Panc1 (cell line): ENCODE data around the gene FSTL1. TPM values are rescaled to one million over a fixed set of nuclear protein-coding genes. Genes with fewer than 3 reads are reported as not detected.

Experiments used
- ATAC-seq: fragments of 200-7000 bp; cut with Tn5 transposase; 2 replicates; pipeline ENCODE4 v1.9.1; 2020; ENCODE audit warnings: mild to moderate bottlenecking, moderate library complexity
- BruUV-seq: library from RNA; stranded (reverse); fragments of 400-500 nt; replicated peaks from 2 replicates; lab custom pipeline; 2021; lab: Mats Ljungman, UMichigan
- CTCF ChIA-PET: fragments of 300-600 bp; sonication (Branson Sonifier 250); formaldehyde crosslinking; loops from one replicate; lab custom pipeline; 2022; ENCODE audit warnings: antibody characterized with exemption; lab: Charles Lee
- POLR2A ChIA-PET: fragments of 300-600 bp; sonication (Branson Sonifier 250); formaldehyde crosslinking; loops from one replicate; lab custom pipeline; 2022; ENCODE audit warnings: antibody characterized with exemption; lab: Charles Lee
- DNase-seq: peaks from one replicate; pipeline ENCODE4 v3.0.0-alpha.2; 2010; ENCODE audit warnings: low read depth, low spot score
- H3K27ac ChIP-seq: 2 replicates; pipeline ENCODE4 v1.5.1; 2011; ENCODE audit warnings: mild to moderate bottlenecking, low read length, inconsistent platforms
- H3K27me3 ChIP-seq: fragments of 200-500 bp; sonication (Bioruptor generic); 2 replicates; pipeline ENCODE4 v1.6.0; 2014; ENCODE audit warnings: low read length, inconsistent platforms; ENCODE audit not compliant: control insufficient read depth, insufficient read depth
- H3K36me3 ChIP-seq: fragments of 200-500 bp; sonication (Bioruptor generic); 2 replicates; pipeline ENCODE4 v1.5.1; 2014; ENCODE audit warnings: inconsistent platforms, mild to moderate bottlenecking, low read length, moderate library complexity; ENCODE audit not compliant: control insufficient read depth, insufficient read depth
- H3K4me1 ChIP-seq: 2 replicates; pipeline ENCODE4 v1.5.1; 2011; ENCODE audit warnings: inconsistent platforms, mild to moderate bottlenecking, low read length, moderate library complexity; ENCODE audit not compliant: control insufficient read depth, insufficient read depth
- H3K4me3 ChIP-seq, 2 experiments: 2 replicates each; pipeline ENCODE4 v1.5.1; 2011 to 2012; ENCODE audit warnings: low read depth in 2 of 2, low read length in 2 of 2, mild to moderate bottlenecking in 2 of 2, inconsistent platforms in 1 of 2, moderate library complexity in 1 of 2
- H3K9me3 ChIP-seq: fragments of 200-500 bp; sonication (Bioruptor generic); 2 replicates; pipeline ENCODE4 v1.5.1; 2014; ENCODE audit warnings: low read depth, mild to moderate bottlenecking, inconsistent platforms, low read length, moderate library complexity; ENCODE audit not compliant: control insufficient read depth, insufficient read depth
- CTCF ChIP-seq: fragments of 450-650 bp; IDR thresholded peaks from 2 replicates; pipeline ENCODE4 v1.5.1; 2017; ENCODE audit warnings: mild to moderate bottlenecking
- POLR2AphosphoS5 ChIP-seq: IDR thresholded peaks from 2 replicates; pipeline ENCODE4 v1.6.1; 2012; ENCODE audit warnings: mild to moderate bottlenecking, low read depth, low read length, moderate library complexity
- REST ChIP-seq, 2 experiments: IDR thresholded peaks; 2 replicates each; pipeline ENCODE4 v1.6.1; 2011 to 2012; ENCODE audit warnings: low read depth in 2 of 2, control low read depth in 1 of 2, low read length in 1 of 2, mild to moderate bottlenecking in 1 of 2, moderate library complexity in 1 of 2; ENCODE audit not compliant: insufficient read depth in 1 of 2
- SIN3A ChIP-seq: IDR thresholded peaks from 2 replicates; pipeline ENCODE4 v1.6.1; 2012; ENCODE audit warnings: low read depth, mild to moderate bottlenecking, low read length, moderate library complexity, borderline replicate concordance; ENCODE audit not compliant: insufficient read depth
- TCF7L2 ChIP-seq: IDR thresholded peaks from 2 replicates; pipeline ENCODE4 v1.6.1; 2011; ENCODE audit warnings: mild to moderate bottlenecking, low read depth, low read length, inconsistent platforms
- in situ Hi-C: cut with HindIII; loops from 2 replicates; pipeline ENCODE4 v1.10.0; 2016; ENCODE audit warnings: low sequenced_read_pairs, low pct_unique_long_range_greater_than_20kb
- intact Hi-C: fragments of 100-400 bp; cut with micrococcal nuclease; formaldehyde crosslinking; loops from one replicate; pipeline ENCODE4 v1.10.0; 2022; ENCODE audit not compliant: unreplicated experiment
- total RNA-seq: library from RNA; stranded (reverse); gene quantifications from one replicate; pipeline ENCODE4 v1.2.1, GENCODE V29; 2021; ENCODE audit not compliant: unreplicated experiment

The FSTL1 gene
- total RNA-seq, 1 experiment from 2014 or later: 9.2 TPM

- Histone ChIP-seq H3K9me3 (no peaks in the 10 kb centered on the region), H3K36me3 (peaks cover 7% of the 10 kb centered on the region), H3K4me3 (peak overlapping the region; percentile 82 to 95), H3K27ac (peak overlapping the region; percentile 94), H3K27me3 (peaks cover 4% of the 10 kb centered on the region; the same call in 1 of the 2 replicates), H3K4me1 (peaks cover 26% of the 10 kb centered on the region)
- ChIA-PET POLR2A (interaction anchor here (0.6 kb wide), 1 partner anchor 82 kb away, joined by 3 read pairs; no protein-coding TSS in a partner anchor), CTCF (no interaction called here)
- ATAC-seq: no peak
- BruUV-seq: no TSS peak
- in situ Hi-C loops: no loop called here
- DNase-seq: no peak
- TF ChIP-seq REST (IDR thresholded peaks at IDR 0.05; ENCODE audit: insufficient read depth in 1 of 2, low read depth in 2 of 2, low read length in 1 of 2) (no peak), POLR2AphosphoS5 (no peak), CTCF (no peak), SIN3A (no peak)
- intact Hi-C loops: loop anchor here (5.0 kb wide), 1 partner anchor 107 kb away; no protein-coding TSS in a partner anchor
Measured at GRCh38 chr3:120349855-120350125, 101.0 kb downstream of the FSTL1 start.

GRCh38 chr3:120348991-120349854, 101.6 kb downstream of the FSTL1 start, which contains the start of gene LRRC58:
TSS of gene LRRC58 (minus strand) at chr3:120349354. CDS start at chr3:120349243, 111 bp downstream.
- DNase-seq (peak; percentile 58), ATAC-seq (peak; percentile 97)
- ChIA-PET POLR2A (no interaction called here), CTCF (interaction anchor here (0.5 kb wide), 2 partner anchors 409 to 451 kb away, joined by 3 to 11 read pairs; no protein-coding TSS in a partner anchor)
- Histone ChIP-seq H3K27me3 (no peaks in the 10 kb centered on the region; the same call in 1 of the 2 replicates), H3K27ac (peak within 1 kb of the TSS; percentile 94), H3K4me3 (peak within 1 kb of the TSS; percentile 82 to 95), H3K36me3 (peaks cover 9% of the 10 kb centered on the region), H3K4me1 (peaks cover 30% of the 10 kb centered on the region), H3K9me3 (no peaks in the 10 kb centered on the region)
- in situ Hi-C loops (no loop called here), intact Hi-C loops (loop anchor here (5.0 kb wide), 1 partner anchor 107 kb away; no protein-coding TSS in a partner anchor)
- TF ChIP-seq TCF7L2 (peak; percentile 87), CTCF (peak; percentile 68), REST (IDR thresholded peaks at IDR 0.05; ENCODE audit: insufficient read depth in 1 of 2, low read depth in 2 of 2, low read length in 1 of 2) (0 out of 4 replicates have a peak, but pooled peaks of 1 of the 2 experiments have one; percentile 36), POLR2AphosphoS5 (peak; percentile 90), SIN3A (no peak; the same call in 1 of the 2 replicates)
- TSS peak; percentile 97 for BruUV-seq
